H1 (cell line): ENCODE measurements around the gene EFNA3.

Experiments
- CEBPB ChIP-seq: IDR thresholded peaks from 2 replicates; pipeline ENCODE4 v1.6.1; 2012; ENCODE audit warnings: low read depth, low read length
- EP300 ChIP-seq, 2 experiments: IDR thresholded peaks; 1 replicate in 1 of 2; 2 replicates in 1 of 2; pipeline ENCODE4 v1.6.1; 2011 to 2012; ENCODE audit warnings: low read depth in 2 of 2, low read length in 2 of 2, mild to moderate bottlenecking in 2 of 2, borderline replicate concordance in 1 of 2, inconsistent platforms in 1 of 2, moderate library complexity in 1 of 2
- GABPA ChIP-seq: IDR thresholded peaks from 2 replicates; pipeline ENCODE4 v1.6.1; 2011; ENCODE audit warnings: mild to moderate bottlenecking, low read length, moderate library complexity, borderline replicate concordance; ENCODE audit not compliant: insufficient read depth
- KDM1A ChIP-seq: fragments of 200-600, 300-600 bp; sonication (generic); IDR thresholded peaks from 2 replicates; pipeline ENCODE4 v1.7.1; 2016; ENCODE audit warnings: mild to moderate bottlenecking, low read length, borderline replicate concordance
- KDM5A ChIP-seq: fragments of 200-600 bp; IDR thresholded peaks from 2 replicates; pipeline ENCODE4 v1.7.1; 2012; ENCODE audit warnings: mild to moderate bottlenecking, low read length, inconsistent platforms, mixed read lengths
- POLR2A ChIP-seq, 2 experiments: IDR thresholded peaks; 1 replicate in 1 of 2; 2 replicates in 1 of 2; pipeline ENCODE4 v1.6.1; 2011; ENCODE audit warnings: low read depth in 2 of 2, low read length in 2 of 2, mild to moderate bottlenecking in 2 of 2; ENCODE audit errors: control extremely low read depth in 1 of 2
- POU5F1 ChIP-seq: IDR thresholded peaks from 2 replicates; pipeline ENCODE4 v1.6.1; 2011; ENCODE audit warnings: low read depth, mild to moderate bottlenecking, low read length, moderate library complexity
- RAD21 ChIP-seq, 2 experiments: IDR thresholded peaks in 1 of 2; conservative IDR thresholded peaks in 1 of 2; 2 replicates each; pipeline ENCODE4 v1.6.1; 2011; ENCODE audit warnings: low read depth in 2 of 2, low read length in 2 of 2, improper control_type of control experiment in 1 of 2, inconsistent platforms in 1 of 2, mild to moderate bottlenecking in 1 of 2, moderate library complexity in 1 of 2
- RXRA ChIP-seq: IDR thresholded peaks from 2 replicates; pipeline ENCODE4 v1.6.1; 2011; ENCODE audit warnings: low read depth, mild to moderate bottlenecking, low read length, moderate library complexity; ENCODE audit not compliant: insufficient read depth
- TCF12 ChIP-seq: IDR thresholded peaks from 2 replicates; pipeline ENCODE4 v1.6.1; 2011; ENCODE audit warnings: low read depth, mild to moderate bottlenecking, low read length
- ZNF274 ChIP-seq: IDR thresholded peaks from 2 replicates; pipeline ENCODE4 v1.7.0; 2012; ENCODE audit warnings: low read length, borderline replicate concordance; ENCODE audit errors: extremely low read depth
- TF ChIP-seq, protein P1 (sequence below), 3 experiments: IDR thresholded peaks; 1 replicate in 2 of 3; 2 replicates in 1 of 3; pipeline versions ENCODE4 v1.5.1 to v1.6.1; 2011; ENCODE audit warnings: low read length in 3 of 3, mild to moderate bottlenecking in 3 of 3, inconsistent platforms in 2 of 3, low read depth in 1 of 3, moderate library complexity in 1 of 3; ENCODE audit not compliant: insufficient read depth in 1 of 3; ENCODE audit errors: control extremely low read depth in 1 of 3
- TF ChIP-seq, protein P2 (sequence below): IDR thresholded peaks from 2 replicates; pipeline ENCODE4 v1.6.1; 2011; ENCODE audit warnings: low read depth, mild to moderate bottlenecking, low read length; ENCODE audit not compliant: insufficient read depth

DNA sequence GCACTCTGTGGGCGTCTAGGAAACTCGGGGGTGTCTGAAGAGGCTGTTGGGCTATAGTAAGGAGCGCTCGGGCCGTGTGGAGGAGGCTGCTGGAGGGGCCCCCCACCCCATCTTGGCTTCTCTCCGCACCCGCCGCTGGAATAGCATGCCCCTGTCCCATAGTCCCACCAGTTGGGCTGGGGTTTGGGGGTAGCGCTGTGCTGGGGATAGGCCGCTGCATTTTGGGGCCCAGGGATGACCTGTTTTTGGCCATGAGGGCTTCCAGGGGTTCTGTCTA lies 511 bp downstream of the EFNA3 start:
- TF ChIP-seq EP300 (IDR thresholded peaks at IDR 0.05; ENCODE audit: borderline replicate concordance in 1 of 2, low read depth in 2 of 2, low read length in 2 of 2), result no peak
- no peak for TF ChIP-seq POLR2A (IDR thresholded peaks at IDR 0.05; ENCODE audit: control extremely low read depth in 1 of 2, low read depth in 2 of 2, low read length in 2 of 2)
- TF ChIP-seq ZNF274, result no peak
- TF ChIP-seq, protein P1, sequence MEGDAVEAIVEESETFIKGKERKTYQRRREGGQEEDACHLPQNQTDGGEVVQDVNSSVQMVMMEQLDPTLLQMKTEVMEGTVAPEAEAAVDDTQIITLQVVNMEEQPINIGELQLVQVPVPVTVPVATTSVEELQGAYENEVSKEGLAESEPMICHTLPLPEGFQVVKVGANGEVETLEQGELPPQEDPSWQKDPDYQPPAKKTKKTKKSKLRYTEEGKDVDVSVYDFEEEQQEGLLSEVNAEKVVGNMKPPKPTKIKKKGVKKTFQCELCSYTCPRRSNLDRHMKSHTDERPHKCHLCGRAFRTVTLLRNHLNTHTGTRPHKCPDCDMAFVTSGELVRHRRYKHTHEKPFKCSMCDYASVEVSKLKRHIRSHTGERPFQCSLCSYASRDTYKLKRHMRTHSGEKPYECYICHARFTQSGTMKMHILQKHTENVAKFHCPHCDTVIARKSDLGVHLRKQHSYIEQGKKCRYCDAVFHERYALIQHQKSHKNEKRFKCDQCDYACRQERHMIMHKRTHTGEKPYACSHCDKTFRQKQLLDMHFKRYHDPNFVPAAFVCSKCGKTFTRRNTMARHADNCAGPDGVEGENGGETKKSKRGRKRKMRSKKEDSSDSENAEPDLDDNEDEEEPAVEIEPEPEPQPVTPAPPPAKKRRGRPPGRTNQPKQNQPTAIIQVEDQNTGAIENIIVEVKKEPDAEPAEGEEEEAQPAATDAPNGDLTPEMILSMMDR (IDR thresholded peaks at IDR 0.05; ENCODE audit: control extremely low read depth in 1 of 3, insufficient read depth in 1 of 3, low read depth in 1 of 3, low read length in 3 of 3), result no peak
- no peak for TF ChIP-seq KDM5A
- no peak for TF ChIP-seq KDM1A
- TF ChIP-seq, protein P2, sequence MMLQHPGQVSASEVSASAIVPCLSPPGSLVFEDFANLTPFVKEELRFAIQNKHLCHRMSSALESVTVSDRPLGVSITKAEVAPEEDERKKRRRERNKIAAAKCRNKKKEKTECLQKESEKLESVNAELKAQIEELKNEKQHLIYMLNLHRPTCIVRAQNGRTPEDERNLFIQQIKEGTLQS, result no peak
- no peak for TF ChIP-seq TCF12
- TF ChIP-seq GABPA, result no peak
- TF ChIP-seq RXRA, result no peak
- no peak for TF ChIP-seq POU5F1
- TF ChIP-seq CEBPB, result no peak
- TF ChIP-seq RAD21 (IDR thresholded peaks at IDR 0.05 in 1 of 2, conservative IDR thresholded peaks at IDR 0.05 in 1 of 2; ENCODE audit: low read depth in 2 of 2, low read length in 2 of 2), result no peak
